KMS-11 (cell line): ENCODE results near the gene YAF2.
A peak's percentile ranks its signal among the peaks of the same experiment; 100 is the strongest.

Experiments used
- H2AFZ ChIP-seq: fragments of 200-600 bp; sonication (generic); 2 replicates; pipeline ENCODE4 v1.6.1; 2016; ENCODE audit warnings: antibody characterized with exemption, mixed run types, low read depth
- H3K27ac ChIP-seq: fragments of 200-600 bp; sonication (generic); 2 replicates; pipeline ENCODE4 v1.6.1; 2016; ENCODE audit warnings: mild to moderate bottlenecking, mixed run types
- H3K27me3 ChIP-seq: fragments of 200-600 bp; sonication (generic); 2 replicates; pipeline ENCODE4 v1.6.1; 2017; ENCODE audit warnings: mild to moderate bottlenecking, low read depth, mixed run types, moderate library complexity; ENCODE audit not compliant: insufficient read depth
- H3K36me3 ChIP-seq: fragments of 200-600 bp; sonication (generic); 2 replicates; pipeline ENCODE4 v1.6.1; 2017; ENCODE audit warnings: mild to moderate bottlenecking, mixed run types; ENCODE audit not compliant: insufficient read depth
- H3K4me1 ChIP-seq: fragments of 200-600 bp; sonication (generic); 2 replicates; pipeline ENCODE4 v1.6.1; 2016; ENCODE audit warnings: mild to moderate bottlenecking, low read depth, mixed run types; ENCODE audit not compliant: poor library complexity, severe bottlenecking
- H3K4me2 ChIP-seq: fragments of 200-600 bp; sonication (generic); 2 replicates; pipeline ENCODE4 v1.7.0; 2016; ENCODE audit warnings: mild to moderate bottlenecking, mixed run types
- H3K4me3 ChIP-seq: fragments of 200-600 bp; sonication (generic); IDR thresholded peaks from 2 replicates; pipeline ENCODE4 v1.6.1; 2017; ENCODE audit warnings: low read depth, low read length, mixed read lengths; ENCODE audit not compliant: insufficient read depth
- H3K79me2 ChIP-seq: fragments of 200-600 bp; sonication (generic); 2 replicates; pipeline ENCODE4 v1.6.1; 2016; ENCODE audit warnings: low read depth, mixed run types; ENCODE audit not compliant: insufficient read depth
- H3K9ac ChIP-seq: fragments of 200-600 bp; sonication (generic); 2 replicates; pipeline ENCODE4 v1.6.1; 2016; ENCODE audit warnings: mild to moderate bottlenecking, mixed run types
- H4K20me1 ChIP-seq: fragments of 200-600 bp; sonication (generic); 2 replicates; pipeline ENCODE4 v1.6.1; 2016; ENCODE audit warnings: mild to moderate bottlenecking, mixed run types; ENCODE audit not compliant: insufficient read depth
- TF ChIP-seq, protein P1 (sequence below): fragments of 200-600 bp; sonication (generic); conservative IDR thresholded peaks from 2 replicates; pipeline ENCODE4 v1.6.1; 2017; ENCODE audit warnings: low read depth, mild to moderate bottlenecking, antibody characterized with exemption, low read length, moderate library complexity, mixed read lengths

Gene YAF2

DNA sequence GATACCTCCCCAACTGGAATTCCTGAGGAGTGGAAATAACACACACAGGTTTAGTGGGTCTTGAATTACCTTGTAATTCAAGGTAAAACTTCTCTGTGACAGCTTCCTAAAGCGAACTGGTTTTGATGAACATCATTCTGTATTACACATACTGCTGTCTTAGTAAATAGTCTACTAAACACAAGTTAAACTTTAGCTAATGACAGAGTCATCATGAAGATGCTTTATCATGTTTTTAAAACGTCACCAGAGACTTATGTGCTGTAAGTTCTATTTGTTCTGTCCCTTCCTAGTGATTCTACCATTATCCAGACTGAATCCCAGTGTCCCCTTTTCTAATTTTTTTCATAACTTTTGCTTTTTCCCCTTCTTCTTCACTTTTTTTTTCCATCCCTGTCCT is 81.8 kb downstream of the YAF2 start:
- Histone ChIP-seq H3K27me3 (no peaks in the 10 kb centered on the region), H3K4me2 (no peak overlapping the region)

DNA sequence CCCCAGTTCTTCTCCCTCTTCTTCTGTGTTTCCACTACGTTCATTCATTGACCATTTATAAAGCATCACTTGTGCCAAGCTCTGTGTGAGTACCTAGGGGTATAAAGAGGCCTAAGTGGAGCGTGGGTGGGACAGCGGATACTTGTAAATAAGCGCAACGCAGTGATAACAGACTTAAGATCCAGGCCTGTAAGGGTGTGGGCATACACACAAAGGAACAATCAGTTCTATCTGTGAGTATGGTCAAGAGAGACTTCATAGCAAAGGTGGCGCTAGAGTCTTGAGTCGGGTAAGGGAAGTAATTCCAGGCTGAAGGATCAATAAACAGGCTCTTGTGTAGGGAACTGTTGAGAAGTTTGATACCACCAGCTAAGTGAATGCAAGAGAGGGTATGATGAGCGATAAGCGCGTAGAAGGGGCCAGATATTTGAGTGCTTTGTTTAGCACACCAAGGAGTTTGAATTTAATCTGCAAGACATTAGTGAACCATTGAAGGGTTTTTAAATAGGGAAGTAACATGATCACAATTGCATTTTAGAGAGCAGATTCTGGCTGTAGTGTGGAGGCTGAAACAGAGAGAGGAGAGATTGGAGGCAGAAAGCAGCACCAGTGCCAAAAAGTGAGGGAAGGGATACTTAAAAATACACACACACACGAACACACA is 92.4 kb downstream of the YAF2 start:
- Histone ChIP-seq H3K27me3 (no peaks in the 10 kb centered on the region), H3K4me3 (no peak overlapping the region), H2AFZ (peak overlapping the region; percentile 80), H3K9ac (no peak overlapping the region), H3K79me2 (peaks cover 26% of the 10 kb centered on the region), H3K4me2 (peak overlapping the region; percentile 85), H4K20me1 (no peaks in the 10 kb centered on the region), H3K27ac (no peak overlapping the region), H3K36me3 (no peaks in the 10 kb centered on the region), H3K4me1 (peaks cover 22% of the 10 kb centered on the region)
- TF ChIP-seq, protein P1, sequence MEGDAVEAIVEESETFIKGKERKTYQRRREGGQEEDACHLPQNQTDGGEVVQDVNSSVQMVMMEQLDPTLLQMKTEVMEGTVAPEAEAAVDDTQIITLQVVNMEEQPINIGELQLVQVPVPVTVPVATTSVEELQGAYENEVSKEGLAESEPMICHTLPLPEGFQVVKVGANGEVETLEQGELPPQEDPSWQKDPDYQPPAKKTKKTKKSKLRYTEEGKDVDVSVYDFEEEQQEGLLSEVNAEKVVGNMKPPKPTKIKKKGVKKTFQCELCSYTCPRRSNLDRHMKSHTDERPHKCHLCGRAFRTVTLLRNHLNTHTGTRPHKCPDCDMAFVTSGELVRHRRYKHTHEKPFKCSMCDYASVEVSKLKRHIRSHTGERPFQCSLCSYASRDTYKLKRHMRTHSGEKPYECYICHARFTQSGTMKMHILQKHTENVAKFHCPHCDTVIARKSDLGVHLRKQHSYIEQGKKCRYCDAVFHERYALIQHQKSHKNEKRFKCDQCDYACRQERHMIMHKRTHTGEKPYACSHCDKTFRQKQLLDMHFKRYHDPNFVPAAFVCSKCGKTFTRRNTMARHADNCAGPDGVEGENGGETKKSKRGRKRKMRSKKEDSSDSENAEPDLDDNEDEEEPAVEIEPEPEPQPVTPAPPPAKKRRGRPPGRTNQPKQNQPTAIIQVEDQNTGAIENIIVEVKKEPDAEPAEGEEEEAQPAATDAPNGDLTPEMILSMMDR, result no peak

More for the DNA sequence above, 81.8 kb downstream of the YAF2 start:
- Histone ChIP-seq H3K79me2 (no peaks in the 10 kb centered on the region), H3K27ac (no peak overlapping the region), H2AFZ (no peak overlapping the region), H3K36me3 (no peaks in the 10 kb centered on the region), H3K4me1 (no peaks in the 10 kb centered on the region), H3K4me3 (no peak overlapping the region), H4K20me1 (no peaks in the 10 kb centered on the region), H3K9ac (no peak overlapping the region)
- TF ChIP-seq, protein P1, result no peak

DNA sequence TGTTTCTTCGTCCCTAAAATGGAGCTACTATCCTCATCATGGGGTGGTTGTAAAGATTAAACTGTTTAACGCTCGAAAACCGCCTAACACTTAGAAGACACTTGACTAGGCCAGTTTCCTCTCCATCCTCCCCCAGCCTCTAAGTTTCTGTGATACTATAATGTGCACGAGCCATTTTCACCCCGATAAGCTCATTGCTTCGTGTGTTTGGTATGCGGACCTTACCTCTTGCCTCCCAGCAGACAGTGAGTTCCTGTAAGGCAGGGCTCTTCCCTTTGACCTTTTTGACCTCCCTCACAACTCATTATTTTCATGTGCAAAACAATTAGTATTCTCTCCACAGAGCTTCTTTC is 92.9 kb downstream of the YAF2 start:
- Histone ChIP-seq H3K4me3 (no peak overlapping the region), H3K36me3 (no peaks in the 10 kb centered on the region), H3K4me1 (peaks cover 22% of the 10 kb centered on the region), H2AFZ (peak overlapping the region; percentile 80), H3K79me2 (peaks cover 26% of the 10 kb centered on the region), H3K9ac (peak overlapping the region; percentile 63; the same call in 1 of the 2 replicates), H4K20me1 (no peaks in the 10 kb centered on the region), H3K4me2 (peak overlapping the region; percentile 85), H3K27ac (no peak overlapping the region; the same call in 1 of the 2 replicates), H3K27me3 (no peaks in the 10 kb centered on the region)
- TF ChIP-seq, protein P1, result no peak

DNA sequence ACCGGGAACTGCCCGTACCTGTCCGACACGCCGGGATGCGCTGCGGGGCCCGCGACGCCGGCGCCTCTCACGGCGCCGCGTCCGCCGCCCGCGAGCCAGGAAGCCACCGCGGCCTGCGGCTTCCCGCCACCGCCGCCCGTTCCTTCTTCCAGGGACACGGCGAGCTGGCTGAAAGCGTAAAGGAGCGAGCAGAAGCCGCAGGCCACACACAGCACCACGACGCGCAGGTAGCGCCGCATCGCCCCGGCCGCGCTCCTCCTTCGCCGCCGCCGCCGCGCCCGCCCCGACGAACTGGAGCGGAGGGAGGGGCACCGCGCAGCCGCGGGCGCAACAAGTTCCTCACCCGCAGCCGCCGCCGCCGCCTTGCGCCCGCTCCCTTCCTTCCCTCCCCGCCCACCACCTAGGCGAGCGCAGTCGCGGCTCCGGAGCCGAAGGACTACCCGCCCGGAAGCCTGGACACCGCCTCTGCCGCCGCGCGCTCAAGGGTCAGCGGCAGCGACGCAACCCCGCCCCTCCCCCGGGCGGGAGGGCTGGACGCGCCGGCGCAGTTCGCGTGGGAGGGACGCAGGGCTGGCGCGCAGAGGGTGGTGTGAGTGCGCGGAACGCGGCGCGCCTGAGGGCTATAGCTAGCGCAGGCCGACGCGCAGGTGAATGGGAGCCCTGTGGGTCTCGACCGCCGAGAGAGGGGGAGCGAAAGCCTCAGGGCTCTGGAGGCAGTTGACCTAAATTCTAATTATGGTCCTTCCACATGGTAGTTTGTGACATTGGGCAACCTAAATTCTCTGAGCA is 93.4 kb downstream of the YAF2 start, which contains the start of gene GXYLT1:
TSS of gene GXYLT1 (minus strand) at position 467 of the 789 bp plus-strand sequence. CDS start at position 239, 228 bp downstream.
- Histone ChIP-seq H3K4me2 (peak within 1 kb of the TSS; percentile 85), H3K4me3 (peak within 1 kb of the TSS; percentile 37), H3K36me3 (no peaks in the 10 kb centered on the region), H3K27me3 (no peaks in the 10 kb centered on the region), H3K9ac (peak within 1 kb of the TSS; percentile 63; the same call in 1 of the 2 replicates), H3K79me2 (peaks cover 29% of the 10 kb centered on the region), H3K4me1 (peaks cover 22% of the 10 kb centered on the region), H4K20me1 (no peaks in the 10 kb centered on the region), H2AFZ (peak within 1 kb of the TSS; percentile 80), H3K27ac (peak within 1 kb of the TSS; percentile 23; the same call in 1 of the 2 replicates)
- TF ChIP-seq, protein P1, result no peak
